ENCODE results near the gene SASS6. TPM values are rescaled to one million over a fixed set of nuclear protein-coding genes. Genes with fewer than 3 reads are reported as not detected.

Gene SASS6
- total and polyA plus RNA-seq, 4 donors: 0.55 to 5.9 (median 1.3) TPM

DNA sequence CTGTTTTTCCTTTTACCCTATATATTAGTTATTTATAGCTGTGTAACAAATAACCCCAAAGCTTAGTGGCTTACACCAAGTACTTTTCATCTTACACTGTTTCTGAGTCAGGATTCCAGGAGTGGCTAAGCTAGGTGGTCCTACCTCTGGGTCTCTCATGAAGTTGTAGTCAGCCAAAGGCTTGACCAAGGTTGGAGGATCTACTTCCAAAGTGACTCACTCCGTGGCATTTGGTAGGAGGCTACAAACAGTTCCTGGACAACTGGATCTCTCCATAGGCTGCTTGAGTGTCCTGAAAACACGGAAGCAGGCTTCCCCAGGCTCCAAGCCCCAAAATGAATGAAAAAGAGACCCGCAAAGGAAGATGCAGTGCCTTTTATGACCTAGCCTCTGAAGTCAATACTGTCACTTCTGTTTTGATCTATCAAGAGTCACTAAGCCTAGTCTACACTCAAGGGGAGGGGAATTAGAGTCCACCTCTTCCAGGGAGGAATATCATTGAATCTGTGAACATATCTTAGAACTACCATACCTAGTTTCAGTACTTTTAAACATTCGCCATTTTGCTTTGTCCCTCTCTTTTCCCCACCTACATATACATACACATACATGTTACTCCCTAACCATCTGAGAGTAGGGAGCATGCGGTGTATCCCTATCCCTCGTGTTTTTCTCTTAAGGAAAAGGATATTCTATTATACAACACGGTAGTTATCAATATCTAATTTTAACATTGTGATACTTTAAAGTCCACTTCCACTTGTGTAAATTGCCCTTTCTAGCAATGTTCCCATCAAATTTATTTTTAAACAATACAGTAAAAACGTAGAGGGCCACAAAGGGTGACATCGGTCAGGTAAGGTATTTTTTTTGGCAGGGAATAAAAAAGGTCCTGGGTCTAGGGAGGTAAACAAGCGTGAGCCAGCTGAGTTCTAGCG, 95.7 kb downstream of the SASS6 start:
- Histone ChIP-seq H3K36me3 (ENCODE audit: control insufficient read depth in 4 of 4, insufficient read depth in 3 of 4, low read depth in 1 of 4, low read length in 3 of 4) (no peaks in the 10 kb centered on the region), H3K4me3 (ENCODE audit: low read depth in 1 of 3, low read length in 3 of 3) (peak overlapping the region; percentile 70 to 92 (median 89)), H3K27me3 (ENCODE audit: control insufficient read depth in 4 of 4, insufficient read depth in 4 of 4, low read length in 3 of 4) (no peaks in the 10 kb centered on the region), H3K27ac (ENCODE audit: low read depth in 1 of 2, low read length in 2 of 2) (peak overlapping the region; percentile 89 to 95), H3K9me3 (ENCODE audit: control insufficient read depth in 4 of 4, low read length in 3 of 4) (no peaks in the 10 kb centered on the region), H3K9ac (ENCODE audit: low read depth in 1 of 2, low read length in 2 of 2) (peak overlapping the region; percentile 94 to 100), H3K4me1 (ENCODE audit: control insufficient read depth in 4 of 4, insufficient read depth in 4 of 4, low read length in 3 of 4) (peaks cover 2 to 19% (median 4%) of the 10 kb centered on the region in 4 donors)
- WGBS: 22% methylated on average over 11 of the region's 11 CpGs
- DNase-seq (ENCODE audit: low spot score): no peak
- TF ChIP-seq FOXA2 (IDR thresholded peaks at IDR 0.05) (no peak), HNF4G (IDR thresholded peaks at IDR 0.05) (no peak), HNF4A (conservative IDR thresholded peaks at IDR 0.05) (no peak), REST (IDR thresholded peaks at IDR 0.05) (no peak), YY1 (IDR thresholded peaks at IDR 0.05) (no peak), GABPA (IDR thresholded peaks at IDR 0.05 in 1 of 2, conservative IDR thresholded peaks at IDR 0.05 in 1 of 2) (no peak), TAF1 (conservative IDR thresholded peaks at IDR 0.05) (no peak), ATF3 (IDR thresholded peaks at IDR 0.05) (no peak), FOXA1 (IDR thresholded peaks at IDR 0.05) (no peak), RAD21 (IDR thresholded peaks at IDR 0.05) (no peak), EGR1 (IDR thresholded peaks at IDR 0.05; ENCODE audit: low read depth in 2 of 2) (no peak), RXRA (IDR thresholded peaks at IDR 0.05) (no peak), NR2F2 (IDR thresholded peaks at IDR 0.05) (no peak), JUND (IDR thresholded peaks at IDR 0.05) (no peak), SP1 (IDR thresholded peaks at IDR 0.05) (no peak), MAX (IDR thresholded peaks at IDR 0.05) (no peak), CTCF (IDR thresholded peaks at IDR 0.05; ENCODE audit: low read depth, low read length, missing input control) (no peak)
- TF ChIP-seq, protein P1, sequence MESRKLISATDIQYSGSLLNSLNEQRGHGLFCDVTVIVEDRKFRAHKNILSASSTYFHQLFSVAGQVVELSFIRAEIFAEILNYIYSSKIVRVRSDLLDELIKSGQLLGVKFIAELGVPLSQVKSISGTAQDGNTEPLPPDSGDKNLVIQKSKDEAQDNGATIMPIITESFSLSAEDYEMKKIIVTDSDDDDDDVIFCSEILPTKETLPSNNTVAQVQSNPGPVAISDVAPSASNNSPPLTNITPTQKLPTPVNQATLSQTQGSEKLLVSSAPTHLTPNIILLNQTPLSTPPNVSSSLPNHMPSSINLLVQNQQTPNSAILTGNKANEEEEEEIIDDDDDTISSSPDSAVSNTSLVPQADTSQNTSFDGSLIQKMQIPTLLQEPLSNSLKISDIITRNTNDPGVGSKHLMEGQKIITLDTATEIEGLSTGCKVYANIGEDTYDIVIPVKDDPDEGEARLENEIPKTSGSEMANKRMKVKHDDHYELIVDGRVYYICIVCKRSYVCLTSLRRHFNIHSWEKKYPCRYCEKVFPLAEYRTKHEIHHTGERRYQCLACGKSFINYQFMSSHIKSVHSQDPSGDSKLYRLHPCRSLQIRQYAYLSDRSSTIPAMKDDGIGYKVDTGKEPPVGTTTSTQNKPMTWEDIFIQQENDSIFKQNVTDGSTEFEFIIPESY (IDR thresholded peaks at IDR 0.05): no peak
